DND-41 (cell line): ENCODE data around the gene SCUBE2.

Experiments used
- ATAC-seq: fragments of 200-7000 bp; cut with Tn5 transposase; 3 replicates; pipeline ENCODE4 v1.9.1; 2021; ENCODE audit warnings: low read depth; ENCODE audit not compliant: insufficient read depth
- DNase-seq: peaks from one replicate; pipeline ENCODE4 v3.0.0-alpha.2; 2020
- H2AFZ ChIP-seq: 2 replicates; pipeline ENCODE4 v1.6.0; 2012; ENCODE audit warnings: low read depth, low read length
- H3K27ac ChIP-seq: 2 replicates; pipeline ENCODE4 v1.5.1; 2012; ENCODE audit warnings: low read length, inconsistent platforms
- H3K27me3 ChIP-seq: fragments of 200-600 bp; sonication (generic); 2 replicates; pipeline ENCODE4 v1.6.0; 2012; ENCODE audit warnings: low read length, mild to moderate bottlenecking, inconsistent platforms; ENCODE audit not compliant: insufficient read depth, poor library complexity
- H3K36me3 ChIP-seq: 2 replicates; pipeline ENCODE4 v1.5.1; 2012; ENCODE audit warnings: low read length, inconsistent platforms; ENCODE audit not compliant: insufficient read depth
- H3K4me1 ChIP-seq: 2 replicates; pipeline ENCODE4 v1.5.1; 2012; ENCODE audit warnings: mild to moderate bottlenecking, low read length; ENCODE audit not compliant: insufficient read depth
- H3K4me2 ChIP-seq: 2 replicates; pipeline ENCODE4 v1.6.0; 2012; ENCODE audit warnings: mild to moderate bottlenecking, moderate library complexity, low read length, inconsistent platforms; ENCODE audit not compliant: insufficient read depth
- H3K4me3 ChIP-seq, 2 experiments: fragments of 200-600 bp in 1 of 2; shearing (Covaris generic) in 1 of 2; 2 replicates each; pipeline ENCODE4 v1.5.1; 2012 to 2016; ENCODE audit warnings: inconsistent platforms in 2 of 2, low read length in 2 of 2, mild to moderate bottlenecking in 2 of 2, low read depth in 1 of 2, moderate library complexity in 1 of 2
- H3K79me2 ChIP-seq: 2 replicates; pipeline ENCODE4 v1.6.0; 2012; ENCODE audit warnings: low read length, inconsistent platforms; ENCODE audit not compliant: insufficient read depth
- H3K9ac ChIP-seq: 2 replicates; pipeline ENCODE4 v1.6.0; 2012; ENCODE audit warnings: low read depth, mild to moderate bottlenecking, inconsistent platforms, low read length, moderate library complexity
- H3K9me3 ChIP-seq: 2 replicates; pipeline ENCODE4 v1.5.1; 2012; ENCODE audit warnings: low read length, moderate library complexity, mild to moderate bottlenecking, inconsistent platforms; ENCODE audit not compliant: insufficient read depth, severe bottlenecking
- H4K20me1 ChIP-seq: 2 replicates; pipeline ENCODE4 v1.6.0; 2012; ENCODE audit warnings: low read length; ENCODE audit not compliant: insufficient read depth
- EZH2 ChIP-seq: IDR thresholded peaks from 3 replicates; pipeline ENCODE4 v1.6.1; 2012; ENCODE audit warnings: borderline replicate concordance, low read depth, mild to moderate bottlenecking, moderate library complexity, low read length, inconsistent platforms; ENCODE audit not compliant: severe bottlenecking
- TF ChIP-seq, protein P1 (sequence below): IDR thresholded peaks from 2 replicates; pipeline ENCODE4 v1.5.1; 2012; ENCODE audit warnings: borderline replicate concordance, low read length, moderate library complexity, mild to moderate bottlenecking; ENCODE audit not compliant: poor library complexity, severe bottlenecking; ENCODE audit errors: extremely low read depth

Gene SCUBE2

DNA sequence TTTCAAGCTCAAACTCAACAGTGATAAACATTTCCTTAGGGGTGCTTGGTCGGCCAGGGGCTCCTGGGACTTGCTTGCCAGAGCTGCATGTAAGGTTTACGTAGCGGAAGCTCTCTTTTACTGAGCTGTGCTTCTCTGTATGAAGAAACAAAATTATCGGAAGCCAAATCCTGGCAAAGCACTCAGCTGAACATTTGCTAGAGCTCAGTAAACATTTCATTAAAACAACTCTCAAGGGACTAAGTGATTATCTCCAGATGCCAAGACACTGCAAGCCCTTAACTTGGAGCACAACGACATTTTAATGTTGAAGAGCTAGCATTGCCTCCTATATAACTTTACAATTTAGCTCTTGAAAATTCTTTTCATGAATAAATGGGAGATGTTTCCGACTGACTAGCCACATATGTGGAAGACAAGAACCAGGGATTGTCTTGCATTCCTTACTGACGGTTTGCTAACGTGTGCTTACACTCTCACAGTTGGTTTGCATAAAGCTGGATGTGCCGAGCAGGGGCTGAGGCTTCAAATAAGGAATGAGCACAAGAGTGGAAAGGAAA, 43.4 kb downstream of the SCUBE2 start:
- H3K27me3 ChIP-seq = peaks cover 12% of the 10 kb centered on the region
- TF ChIP-seq, protein P1, sequence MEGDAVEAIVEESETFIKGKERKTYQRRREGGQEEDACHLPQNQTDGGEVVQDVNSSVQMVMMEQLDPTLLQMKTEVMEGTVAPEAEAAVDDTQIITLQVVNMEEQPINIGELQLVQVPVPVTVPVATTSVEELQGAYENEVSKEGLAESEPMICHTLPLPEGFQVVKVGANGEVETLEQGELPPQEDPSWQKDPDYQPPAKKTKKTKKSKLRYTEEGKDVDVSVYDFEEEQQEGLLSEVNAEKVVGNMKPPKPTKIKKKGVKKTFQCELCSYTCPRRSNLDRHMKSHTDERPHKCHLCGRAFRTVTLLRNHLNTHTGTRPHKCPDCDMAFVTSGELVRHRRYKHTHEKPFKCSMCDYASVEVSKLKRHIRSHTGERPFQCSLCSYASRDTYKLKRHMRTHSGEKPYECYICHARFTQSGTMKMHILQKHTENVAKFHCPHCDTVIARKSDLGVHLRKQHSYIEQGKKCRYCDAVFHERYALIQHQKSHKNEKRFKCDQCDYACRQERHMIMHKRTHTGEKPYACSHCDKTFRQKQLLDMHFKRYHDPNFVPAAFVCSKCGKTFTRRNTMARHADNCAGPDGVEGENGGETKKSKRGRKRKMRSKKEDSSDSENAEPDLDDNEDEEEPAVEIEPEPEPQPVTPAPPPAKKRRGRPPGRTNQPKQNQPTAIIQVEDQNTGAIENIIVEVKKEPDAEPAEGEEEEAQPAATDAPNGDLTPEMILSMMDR = no peak
- no peak for TF ChIP-seq EZH2
- H3K9ac ChIP-seq = no peak overlapping the region
- DNase-seq (no peak), ATAC-seq (no peak)
- H3K4me2 ChIP-seq = no peak overlapping the region
- H2AFZ ChIP-seq = no peak overlapping the region
- no peaks in the 10 kb centered on the region for H3K36me3 ChIP-seq
- no peak overlapping the region for H3K27ac ChIP-seq
- no peaks in the 10 kb centered on the region for H4K20me1 ChIP-seq
- H3K9me3 ChIP-seq = no peaks in the 10 kb centered on the region
- no peak overlapping the region for H3K4me3 ChIP-seq
- no peaks in the 10 kb centered on the region for H3K79me2 ChIP-seq
- no peaks in the 10 kb centered on the region for H3K4me1 ChIP-seq

DNA sequence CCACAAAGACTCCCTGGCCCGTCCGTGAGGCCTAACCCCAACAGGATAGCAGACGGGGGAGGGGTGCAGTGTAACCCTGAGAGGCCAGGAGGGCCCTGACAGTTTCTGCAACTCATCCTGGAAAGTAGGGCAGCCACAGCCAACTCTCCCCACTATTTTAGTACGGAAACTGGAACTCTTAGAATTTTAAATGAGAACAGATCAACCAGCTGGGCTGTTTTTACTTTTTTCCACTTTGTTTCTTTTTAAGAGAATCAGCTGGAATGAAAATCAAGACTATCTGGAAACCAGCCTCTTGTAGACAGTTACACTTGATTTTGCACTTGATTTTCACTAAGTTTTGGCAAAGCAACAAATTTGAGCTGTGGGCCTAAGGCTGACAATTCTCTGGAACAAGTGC, 44.9 kb downstream of the SCUBE2 start:
- no peak for TF ChIP-seq EZH2
- TF ChIP-seq, protein P1 = no peak
- H3K36me3 ChIP-seq = no peaks in the 10 kb centered on the region
- H3K27ac ChIP-seq = no peak overlapping the region
- H3K4me3 ChIP-seq = no peak overlapping the region
- DNase-seq = no peak
- no peak overlapping the region for H2AFZ ChIP-seq
- no peaks in the 10 kb centered on the region for H3K79me2 ChIP-seq
- H3K9me3 ChIP-seq = no peaks in the 10 kb centered on the region
- no peaks in the 10 kb centered on the region for H3K4me1 ChIP-seq
- no peak overlapping the region for H3K4me2 ChIP-seq
- ATAC-seq = no peak
- no peaks in the 10 kb centered on the region for H4K20me1 ChIP-seq
- peaks cover 20% of the 10 kb centered on the region for H3K27me3 ChIP-seq
- H3K9ac ChIP-seq = no peak overlapping the region

DNA sequence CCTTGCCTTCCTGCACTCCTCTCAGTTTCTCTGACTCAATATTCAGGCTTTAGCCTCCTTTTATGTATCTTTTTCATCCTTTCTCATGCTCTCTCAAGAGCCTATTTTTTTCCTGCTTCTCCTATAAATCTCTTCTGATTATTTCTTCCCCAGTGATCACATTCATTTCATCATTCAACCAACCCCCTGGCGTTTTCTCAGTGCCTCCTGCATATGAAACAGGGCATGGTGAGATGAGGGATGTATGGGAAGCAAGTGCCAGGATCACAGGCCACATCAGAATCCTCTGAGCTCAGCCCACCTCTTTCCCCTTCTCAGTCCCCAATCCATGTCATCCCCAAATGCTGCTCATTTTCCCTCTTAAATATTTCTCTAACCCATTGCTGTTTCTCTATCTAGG, 48.9 kb downstream of the SCUBE2 start:
- TF ChIP-seq EZH2 = no peak
- TF ChIP-seq, protein P1 = no peak
- ATAC-seq (no peak), DNase-seq (no peak)
- Histone ChIP-seq H3K27ac (no peak overlapping the region), H3K9me3 (no peaks in the 10 kb centered on the region), H3K79me2 (no peaks in the 10 kb centered on the region), H4K20me1 (no peaks in the 10 kb centered on the region), H2AFZ (no peak overlapping the region), H3K4me3 (no peak overlapping the region), H3K4me2 (no peak overlapping the region), H3K36me3 (no peaks in the 10 kb centered on the region), H3K27me3 (peaks cover 25% of the 10 kb centered on the region), H3K4me1 (no peaks in the 10 kb centered on the region), H3K9ac (no peak overlapping the region)

DNA sequence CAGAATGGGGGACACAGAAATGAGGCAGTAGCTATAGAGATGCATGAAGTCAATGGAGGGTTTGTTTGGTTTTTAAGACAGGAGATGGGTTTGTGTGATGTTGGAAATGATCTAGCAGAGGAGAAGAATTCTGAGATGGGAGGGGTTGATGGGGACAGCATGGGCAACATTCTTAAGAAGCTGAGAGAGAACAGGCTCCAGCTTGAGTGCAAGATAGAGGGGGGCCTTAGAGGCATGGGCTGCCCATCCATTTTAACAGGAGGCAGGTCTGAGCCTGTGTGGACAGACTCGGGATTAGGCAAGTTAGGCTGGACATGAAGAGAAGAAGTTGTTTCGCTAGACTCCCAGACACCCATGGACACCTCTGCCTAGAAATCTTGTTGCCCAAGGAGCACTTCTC, 49.7 kb downstream of the SCUBE2 start:
- no peaks in the 10 kb centered on the region for H3K36me3 ChIP-seq
- TF ChIP-seq EZH2 = no peak
- DNase-seq (no peak), ATAC-seq (no peak)
- peaks cover 25% of the 10 kb centered on the region for H3K27me3 ChIP-seq
- H3K9ac ChIP-seq = no peak overlapping the region
- no peak overlapping the region for H2AFZ ChIP-seq
- H3K4me2 ChIP-seq = no peak overlapping the region
- H3K4me3 ChIP-seq = no peak overlapping the region
- H3K27ac ChIP-seq = no peak overlapping the region
- no peaks in the 10 kb centered on the region for H4K20me1 ChIP-seq
- no peaks in the 10 kb centered on the region for H3K79me2 ChIP-seq
- H3K4me1 ChIP-seq = no peaks in the 10 kb centered on the region
- H3K9me3 ChIP-seq = no peaks in the 10 kb centered on the region
